Measurements from ENCODE around the gene RUFY3. TPM values are rescaled to one million over a fixed set of nuclear protein-coding genes. Genes with fewer than 3 reads are reported as not detected.

The RUFY3 gene
- total RNA-seq, 1 experiment from 2014 or later = 48.0 TPM

- no CpG with 5 or more reads among the region's 7 CpGs for WGBS (ENCODE audit: extremely low coverage, insufficient read length, low lambda C conversion rate)
- Histone ChIP-seq H2AFZ (ENCODE audit: low read length) (no peak overlapping the region), H3K23ac (ENCODE audit: insufficient read length, low read depth, low read length) (no peak overlapping the region), H2AK5ac (ENCODE audit: insufficient read length, low read length) (no peak overlapping the region), H4K8ac (replicated peaks; ENCODE audit: insufficient read length, low read depth, low read length) (no peak overlapping the region), H2BK20ac (ENCODE audit: low read depth, low read length, poor library complexity, severe bottlenecking) (no peak overlapping the region), H3K18ac (ENCODE audit: insufficient read length, low read depth, low read length) (no peak overlapping the region), H3K14ac (ENCODE audit: insufficient read depth, low read length) (peak overlapping the region; percentile 16; the same call in 1 of the 2 replicates), H2BK120ac (ENCODE audit: low read depth, low read length, poor library complexity, severe bottlenecking) (no peak overlapping the region), H4K91ac (ENCODE audit: insufficient read length, low read depth, low read length) (no peak overlapping the region), H4K5ac (ENCODE audit: insufficient read length, low read depth, low read length) (no peak overlapping the region), H3K79me1 (ENCODE audit: insufficient read depth, low read depth, low read length, poor library complexity, severe bottlenecking) (no peaks in the 10 kb centered on the region), H4K20me1 (ENCODE audit: control insufficient read depth, insufficient read depth, insufficient read length) (peaks cover 2% of the 10 kb centered on the region), H2BK5ac (ENCODE audit: insufficient read length, low read length) (no peak overlapping the region), H3K9ac (ENCODE audit: extremely low read depth, insufficient read length, low read length) (no peak overlapping the region), H3K27me3 (ENCODE audit: insufficient read depth, low read length) (no peaks in the 10 kb centered on the region), H3K56ac (ENCODE audit: insufficient read length, low read depth, low read length) (no peak overlapping the region), H3K4me2 (ENCODE audit: insufficient read depth, insufficient read length, low read length) (no peak overlapping the region), H3T11ph (ENCODE audit: low read length) (no peak overlapping the region), H3K23me2 (ENCODE audit: insufficient read length, low read depth, low read length, poor library complexity, severe bottlenecking) (no peaks in the 10 kb centered on the region), H3K4me1 (ENCODE audit: insufficient read depth, low read length) (peaks cover 5% of the 10 kb centered on the region; the same call in 1 of the 2 replicates), H3K27ac (ENCODE audit: insufficient read length, low read depth, low read length) (no peak overlapping the region), H3K9me3 (ENCODE audit: control insufficient read depth, low read depth, low read length) (no peaks in the 10 kb centered on the region), H2BK12ac (ENCODE audit: insufficient read length, low read depth, low read length) (no peak overlapping the region), H3K4ac (ENCODE audit: low read depth, low read length) (no peak overlapping the region), H3K79me2 (ENCODE audit: insufficient read depth, low read length) (0 out of 2 replicates have a peak, but pooled peaks cover 2% of the 10 kb centered on the region), H2BK15ac (ENCODE audit: low read depth, low read length) (no peak overlapping the region)
- TF ChIP-seq CTCF (conservative IDR thresholded peaks at IDR 0.05) = no peak
- Mint-ChIP-seq H3K4me3 (peak overlapping the region in 1 of 2 experiments; percentile 21; a peak in 1 of 5 replicates), H3K4me1 (peaks cover 13 to 16% of the 10 kb centered on the region in 2 experiments), H3K27ac (peak overlapping the region in 2 of 3 experiments; percentile 32 to 77; a peak in 4 of 7 replicates), H3K9me3 (no peaks in the 10 kb centered on the region), H3K36me3 (ENCODE audit: insufficient read depth in 1 of 3, low read depth in 3 of 3) (no peaks in the 10 kb centered on the region; a peak in 1 of 7 replicates), H3K27me3 (ENCODE audit: low read depth) (no peaks in the 10 kb centered on the region)
- no peak for DNase-seq
Measured at GRCh38 chr4:70722199-70722791, 531 bp downstream of the RUFY3 start.

Data from H9 (cell line).